Stimulated activated CD4-positive, alpha-beta T cell treated with anti-CD3 and anti-CD28 coated beads, Interleukin-1b, Interleukin-23, amount 100 ng/mL, for 4 hours (primary cell): ENCODE data around the gene PGS1.

Experiments used
- DNase-seq, 2 donors: peaks; one replicate each; pipeline ENCODE4 v3.0.0-alpha.2; 2020; ENCODE audit warnings: low read depth in 2 of 2

The PGS1 gene

DNA sequence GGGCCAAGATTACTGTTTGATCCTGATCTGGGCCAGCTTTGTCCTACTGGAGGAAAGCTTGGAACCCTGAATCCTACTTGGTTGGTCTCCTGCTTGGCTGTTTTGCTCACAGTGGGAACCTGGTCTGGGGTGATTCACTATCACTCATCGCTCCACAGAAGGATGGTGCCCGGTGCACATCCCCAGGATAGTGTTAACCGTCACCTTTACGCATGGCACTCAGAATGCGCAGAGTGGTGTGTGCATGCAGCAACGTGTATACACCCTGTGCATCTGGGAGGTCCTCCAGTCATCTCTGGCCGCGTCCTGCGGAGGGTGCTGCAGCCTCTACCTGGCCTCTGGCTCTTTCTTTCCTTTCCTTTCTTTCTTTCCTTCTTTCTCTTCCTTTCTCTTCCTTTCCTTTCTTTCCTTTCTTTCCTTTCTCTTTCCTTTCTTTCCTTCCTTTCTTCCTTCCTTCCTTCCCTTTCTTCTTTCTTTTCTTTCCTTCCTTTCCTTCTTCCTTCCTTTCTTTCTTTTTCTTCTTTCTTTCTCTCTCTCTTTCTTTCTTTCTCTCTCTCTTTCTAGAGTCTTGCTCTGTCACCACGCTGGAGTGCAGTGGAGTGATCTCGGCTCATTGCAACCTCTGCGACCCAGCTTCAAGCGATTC lies 31.7 kb upstream of the PGS1 start:
- no peak for DNase-seq

GRCh38 chr17:78347453-78347852 lies 31.0 kb upstream of the PGS1 start:
- DNase-seq, result no peak

GRCh38 chr17:78348055-78348770 lies 30.2 kb upstream of the PGS1 start:
- DNase-seq, result no peak

DNA sequence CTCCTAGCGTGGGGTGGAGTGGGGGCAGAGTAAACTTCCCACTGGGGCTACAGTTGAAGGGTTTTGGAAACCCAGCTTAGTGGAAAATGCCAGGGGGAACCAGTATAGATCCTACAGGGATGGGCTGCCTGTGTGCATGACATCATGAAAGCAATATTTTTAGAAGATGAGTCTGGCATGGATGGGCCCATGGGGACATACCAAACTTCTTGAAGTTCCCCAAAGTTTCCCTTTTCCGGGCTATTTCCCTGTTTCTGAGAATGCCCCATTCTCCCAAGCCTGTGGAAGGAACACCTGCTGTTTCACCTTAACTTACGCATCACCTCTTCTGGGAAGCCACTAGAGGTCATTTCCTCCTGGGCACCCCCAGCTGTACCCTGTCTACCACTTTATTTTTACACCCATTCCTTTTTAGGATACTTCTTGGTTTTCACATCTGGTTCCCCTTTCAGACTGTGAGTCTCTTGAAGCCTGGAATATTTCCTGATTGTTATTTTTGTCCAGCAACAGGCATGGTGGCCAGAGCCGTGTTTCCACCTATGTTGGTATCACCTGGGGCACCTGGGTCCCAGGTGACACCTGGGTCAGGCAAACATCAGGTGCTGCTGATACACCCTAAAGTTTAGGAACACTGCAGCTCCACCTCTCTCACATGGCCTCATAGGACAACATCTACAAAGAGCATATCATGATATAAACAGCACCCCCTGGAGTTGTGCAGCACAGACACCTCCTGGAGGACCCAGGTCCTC lies 28.4 kb upstream of the PGS1 start:
- DNase-seq, result no peak

- DNase-seq, result no peak
Observed at GRCh38 chr17:78351449-78352006, 26.9 kb upstream of the PGS1 start.

GRCh38 chr17:78353834-78354233 lies 24.6 kb upstream of the PGS1 start:
- DNase-seq, result no peak

- DNase-seq, result no peak
Observed at GRCh38 chr17:78355045-78355641, 23.3 kb upstream of the PGS1 start.

GRCh38 chr17:78355701-78356100 lies 22.7 kb upstream of the PGS1 start:
- no peak for DNase-seq

GRCh38 chr17:78356101-78356713 lies 22.2 kb upstream of the PGS1 start:
- peak; percentile 74 to 86 for DNase-seq

- DNase-seq, result no peak
Observed at GRCh38 chr17:78357177-78357586, 21.3 kb upstream of the PGS1 start.

DNA sequence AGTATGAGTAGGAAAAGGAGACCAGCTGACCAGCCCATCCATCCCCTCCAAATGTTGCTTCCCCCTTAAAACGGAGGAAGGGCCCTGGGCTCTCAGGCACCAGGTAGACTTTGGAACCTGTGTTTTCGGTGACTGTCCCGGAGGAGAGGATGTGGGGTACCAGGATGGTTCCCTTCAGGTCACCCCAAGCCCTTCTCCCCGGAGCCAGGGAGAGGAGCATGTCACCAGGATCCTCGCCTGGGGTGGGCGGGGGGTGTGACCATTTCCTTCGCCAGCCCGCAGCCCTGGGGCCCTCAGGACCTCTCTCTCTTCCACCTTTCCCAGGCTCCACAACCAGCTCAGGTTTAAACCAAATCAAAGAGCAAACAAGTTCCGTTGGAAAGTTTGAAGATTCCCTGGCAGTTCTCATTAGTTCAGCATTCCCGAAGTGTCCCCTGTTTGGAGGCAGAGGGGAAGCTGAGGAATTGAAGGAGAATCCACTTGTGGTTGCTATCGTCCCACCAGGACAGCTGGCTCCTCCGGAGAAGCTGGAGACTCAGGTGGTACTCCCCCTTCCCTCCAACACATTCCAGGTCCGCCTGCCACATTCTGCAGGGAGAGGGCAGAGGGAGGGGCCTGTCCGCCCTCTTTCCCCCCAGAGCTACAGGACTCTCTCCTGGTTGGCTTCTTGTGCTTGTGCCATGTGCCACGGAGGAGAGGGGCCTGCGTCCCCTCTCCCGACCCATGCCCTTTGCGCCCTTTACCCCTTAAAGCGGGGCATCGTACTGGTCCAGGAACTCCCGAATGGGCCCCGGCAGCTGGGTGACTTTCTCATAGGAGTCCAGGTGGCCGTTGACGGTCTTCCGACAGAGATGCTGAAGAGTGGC lies 20.5 kb upstream of the PGS1 start:
- no peak for DNase-seq

- no peak for DNase-seq
Observed at GRCh38 chr17:78358538-78359320, 19.7 kb upstream of the PGS1 start.

- DNase-seq, result peak in 1 of 2 donors; percentile 46
Observed at GRCh38 chr17:78359321-78359996, 19.0 kb upstream of the PGS1 start.

DNA sequence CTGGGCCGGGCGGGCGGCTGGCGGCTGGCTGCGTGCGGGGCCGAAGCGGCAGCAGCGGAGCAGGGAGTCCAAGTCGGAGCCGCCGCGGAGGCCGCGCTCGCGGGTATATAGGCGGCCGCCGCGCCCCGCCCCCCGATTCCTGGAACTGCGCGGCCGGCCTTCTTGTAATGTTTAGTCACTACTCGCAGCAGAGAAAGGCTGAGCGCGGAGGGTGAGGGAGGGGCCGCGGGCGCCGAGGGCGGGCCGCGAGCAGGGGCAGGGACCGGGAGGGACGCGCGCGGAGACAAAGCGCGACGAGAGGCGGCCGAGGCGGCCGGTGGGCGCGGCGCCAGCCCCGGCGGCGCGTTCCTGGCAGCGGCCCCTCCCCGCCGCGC lies 18.5 kb upstream of the PGS1 start, which contains the start of gene SOCS3:
Gene SOCS3 (minus strand): TSS at position 81 of the 374 bp plus-strand sequence. CDS start 982 bp downstream, outside the sequence.
- peak; percentile 96 for DNase-seq

DNA sequence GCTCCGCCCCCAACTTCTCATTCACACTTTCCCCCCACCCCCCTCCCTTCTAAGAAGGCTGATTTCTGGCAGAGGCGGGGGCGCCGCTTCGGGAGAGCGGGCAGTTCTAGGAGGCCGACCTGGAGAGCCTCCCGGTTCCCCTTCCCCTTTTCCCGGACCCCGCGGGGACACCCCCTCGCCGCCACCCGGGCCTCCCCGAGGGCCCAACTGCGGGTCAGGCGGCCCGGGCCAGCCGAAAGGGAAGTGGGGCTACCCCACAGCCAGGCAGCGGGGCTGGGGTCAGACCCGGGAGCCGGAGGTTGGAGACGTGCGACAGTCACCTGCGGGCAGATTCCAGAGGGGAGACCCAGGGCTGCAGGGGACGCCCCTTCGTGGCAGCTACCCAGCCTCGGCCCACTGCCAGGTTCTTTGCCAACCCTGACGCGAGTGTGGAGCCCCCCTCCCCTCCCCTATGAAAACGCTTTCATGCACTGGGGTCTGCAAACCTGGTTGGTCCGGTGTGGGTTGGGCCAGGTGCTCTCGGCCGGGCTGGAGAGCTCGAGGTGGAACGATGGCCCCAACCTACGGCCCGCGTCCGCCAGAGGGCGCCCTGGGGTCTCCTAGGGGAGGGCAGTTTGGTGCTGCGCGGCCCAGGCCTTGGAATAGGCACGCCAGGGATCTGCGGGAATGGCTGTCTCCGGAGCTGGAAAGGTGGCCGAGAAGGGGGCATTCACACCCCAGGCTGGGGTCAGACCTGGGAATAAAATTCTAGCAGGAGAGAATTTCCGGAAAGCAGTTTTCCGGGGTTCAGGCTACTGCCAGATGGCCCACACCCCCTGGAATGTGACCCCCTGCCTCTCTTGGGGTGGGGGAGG lies 17.9 kb upstream of the PGS1 start:
- DNase-seq, result peak; percentile 89 to 96

GRCh38 chr17:78361225-78361701 lies 17.2 kb upstream of the PGS1 start:
- no peak for DNase-seq

GRCh38 chr17:78362232-78362631 lies 16.2 kb upstream of the PGS1 start:
- no peak for DNase-seq

- no peak for DNase-seq
Observed at GRCh38 chr17:78362671-78363070, 15.8 kb upstream of the PGS1 start.
